Measurements from ENCODE around the gene E2F3.

E2F3 gene

DNA sequence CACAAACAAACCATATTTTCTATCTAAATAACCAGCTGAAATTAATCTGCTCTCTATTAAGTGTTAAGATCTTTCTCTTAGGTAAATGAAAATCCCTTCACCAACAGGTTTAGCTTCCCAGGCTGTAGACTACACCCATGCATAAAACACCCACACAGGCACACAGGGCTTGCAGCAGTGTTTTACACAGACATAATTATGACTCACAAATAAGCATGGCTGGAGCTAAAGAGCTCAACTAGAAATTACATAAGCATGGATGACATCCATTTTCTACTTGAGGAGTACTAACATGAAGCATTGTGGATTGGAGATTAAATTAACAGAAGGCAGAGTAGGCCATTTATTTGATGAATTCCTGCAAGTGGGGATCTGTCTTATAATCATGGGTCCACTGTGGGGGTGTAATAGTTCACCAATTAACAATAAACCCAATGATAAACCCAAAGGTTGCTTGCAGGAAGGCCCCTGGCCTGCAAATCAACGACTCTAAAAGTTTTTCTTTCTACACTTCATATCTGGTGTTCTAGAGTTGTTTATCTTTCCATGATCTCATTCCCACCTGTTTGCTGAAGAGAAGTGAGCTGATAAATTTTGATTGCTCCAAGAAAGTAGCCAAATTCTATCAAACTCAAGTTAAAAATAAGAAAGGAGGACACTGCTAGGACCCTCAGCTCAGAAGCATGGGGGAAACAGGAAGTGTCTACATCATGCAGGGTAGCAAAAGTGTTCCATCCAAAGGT lies 33.8 kb upstream of the E2F3 start:
- no peak overlapping the region for H3K4me3 ChIP-seq (ENCODE audit: insufficient read depth, low read depth, low read length, poor library complexity, severe bottlenecking)
- H3K27me3 ChIP-seq (replicated peaks; ENCODE audit: control insufficient read depth, insufficient read depth, low read length, poor library complexity, severe bottlenecking) = no peaks in the 10 kb centered on the region
- H3K36me3 ChIP-seq (ENCODE audit: control insufficient read depth, insufficient read depth, low read length) = no peaks in the 10 kb centered on the region
- peak overlapping the region; percentile 5 for H3K27ac ChIP-seq (ENCODE audit: insufficient read depth, low read length, poor library complexity, severe bottlenecking)
- H3K9me3 ChIP-seq (ENCODE audit: control insufficient read depth, low read length) = no peaks in the 10 kb centered on the region
- no peak for DNase-seq
- peaks cover 22% of the 10 kb centered on the region for H3K4me1 ChIP-seq (ENCODE audit: control insufficient read depth, insufficient read depth, low read length, poor library complexity, severe bottlenecking)

DNA sequence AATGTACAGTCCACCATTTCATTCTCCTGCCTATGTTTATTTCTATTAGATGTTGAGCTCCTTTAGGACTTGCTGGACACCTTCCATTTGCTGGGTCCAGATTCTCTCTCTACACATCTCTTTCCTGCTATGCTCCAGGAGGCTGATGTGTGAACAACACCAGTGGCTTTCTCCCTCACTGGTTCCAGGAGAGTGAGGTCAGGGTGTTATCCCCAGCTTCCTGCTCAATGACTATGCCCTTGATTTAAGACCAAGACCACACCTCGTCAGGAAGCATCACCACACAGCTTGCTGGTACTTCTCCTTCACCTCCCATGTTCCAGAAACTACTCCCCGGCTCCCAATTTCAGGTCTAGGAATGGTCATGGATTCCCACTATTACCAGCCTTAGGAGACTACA lies 31.3 kb upstream of the E2F3 start:
- Histone ChIP-seq H3K27ac (ENCODE audit: insufficient read depth, low read length, poor library complexity, severe bottlenecking) (no peak overlapping the region), H3K36me3 (ENCODE audit: control insufficient read depth, insufficient read depth, low read length) (no peaks in the 10 kb centered on the region), H3K4me1 (ENCODE audit: control insufficient read depth, insufficient read depth, low read length, poor library complexity, severe bottlenecking) (peaks cover 18% of the 10 kb centered on the region), H3K27me3 (replicated peaks; ENCODE audit: control insufficient read depth, insufficient read depth, low read length, poor library complexity, severe bottlenecking) (no peaks in the 10 kb centered on the region), H3K9me3 (ENCODE audit: control insufficient read depth, low read length) (no peaks in the 10 kb centered on the region), H3K4me3 (ENCODE audit: insufficient read depth, low read depth, low read length, poor library complexity, severe bottlenecking) (no peak overlapping the region)
- no peak for DNase-seq

DNA sequence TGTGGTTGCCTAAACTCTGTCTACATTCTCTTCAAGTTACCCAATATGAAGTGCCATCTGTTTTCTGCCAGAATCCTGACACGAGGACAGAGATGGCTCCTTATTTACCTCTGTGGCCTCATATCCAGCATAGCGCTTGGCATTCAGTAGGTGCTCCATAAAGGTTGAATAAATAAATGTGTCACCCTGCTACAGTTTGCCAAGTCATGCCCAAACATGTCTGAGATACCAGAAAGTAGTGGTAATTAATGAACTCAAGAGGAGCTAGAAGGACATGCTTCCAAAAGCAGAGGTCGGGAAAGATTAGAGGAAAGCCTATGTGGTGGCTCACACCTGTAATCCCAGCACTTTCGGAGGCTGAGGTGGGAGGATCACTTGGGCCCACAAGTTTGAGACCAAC lies 30.9 kb upstream of the E2F3 start:
- Histone ChIP-seq H3K9me3 (ENCODE audit: control insufficient read depth, low read length) (no peaks in the 10 kb centered on the region), H3K4me1 (ENCODE audit: control insufficient read depth, insufficient read depth, low read length, poor library complexity, severe bottlenecking) (peaks cover 14% of the 10 kb centered on the region), H3K4me3 (ENCODE audit: insufficient read depth, low read depth, low read length, poor library complexity, severe bottlenecking) (no peak overlapping the region), H3K36me3 (ENCODE audit: control insufficient read depth, insufficient read depth, low read length) (no peaks in the 10 kb centered on the region), H3K27ac (ENCODE audit: insufficient read depth, low read length, poor library complexity, severe bottlenecking) (no peak overlapping the region), H3K27me3 (replicated peaks; ENCODE audit: control insufficient read depth, insufficient read depth, low read length, poor library complexity, severe bottlenecking) (no peaks in the 10 kb centered on the region)
- DNase-seq = no peak

DNA sequence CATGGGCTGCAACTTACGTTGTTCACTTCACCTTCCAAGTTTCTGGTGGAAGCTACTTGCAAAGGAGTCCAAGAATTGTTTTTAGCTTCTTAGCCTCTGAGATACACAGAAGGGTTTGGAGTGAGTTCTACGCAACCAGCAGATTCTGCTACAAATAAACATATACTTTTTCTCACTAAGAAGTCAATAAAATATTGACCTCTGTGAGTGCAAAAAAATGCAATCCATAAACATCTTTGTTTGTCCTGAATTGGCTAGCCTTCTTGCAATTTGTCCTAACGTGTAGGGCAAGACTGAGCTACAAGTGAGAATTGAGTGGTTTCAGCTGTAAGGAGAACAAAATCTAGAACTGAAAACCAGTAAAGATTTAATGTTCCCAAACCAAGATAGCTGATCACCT lies 26.2 kb upstream of the E2F3 start:
- no peaks in the 10 kb centered on the region for H3K4me1 ChIP-seq (ENCODE audit: control insufficient read depth, insufficient read depth, low read length, poor library complexity, severe bottlenecking)
- no peaks in the 10 kb centered on the region for H3K27me3 ChIP-seq (replicated peaks; ENCODE audit: control insufficient read depth, insufficient read depth, low read length, poor library complexity, severe bottlenecking)
- H3K9me3 ChIP-seq (ENCODE audit: control insufficient read depth, low read length) = no peaks in the 10 kb centered on the region
- H3K27ac ChIP-seq (ENCODE audit: insufficient read depth, low read length, poor library complexity, severe bottlenecking) = no peak overlapping the region
- no peak for DNase-seq
- no peaks in the 10 kb centered on the region for H3K36me3 ChIP-seq (ENCODE audit: control insufficient read depth, insufficient read depth, low read length)
- no peak overlapping the region for H3K4me3 ChIP-seq (ENCODE audit: insufficient read depth, low read depth, low read length, poor library complexity, severe bottlenecking)

DNA sequence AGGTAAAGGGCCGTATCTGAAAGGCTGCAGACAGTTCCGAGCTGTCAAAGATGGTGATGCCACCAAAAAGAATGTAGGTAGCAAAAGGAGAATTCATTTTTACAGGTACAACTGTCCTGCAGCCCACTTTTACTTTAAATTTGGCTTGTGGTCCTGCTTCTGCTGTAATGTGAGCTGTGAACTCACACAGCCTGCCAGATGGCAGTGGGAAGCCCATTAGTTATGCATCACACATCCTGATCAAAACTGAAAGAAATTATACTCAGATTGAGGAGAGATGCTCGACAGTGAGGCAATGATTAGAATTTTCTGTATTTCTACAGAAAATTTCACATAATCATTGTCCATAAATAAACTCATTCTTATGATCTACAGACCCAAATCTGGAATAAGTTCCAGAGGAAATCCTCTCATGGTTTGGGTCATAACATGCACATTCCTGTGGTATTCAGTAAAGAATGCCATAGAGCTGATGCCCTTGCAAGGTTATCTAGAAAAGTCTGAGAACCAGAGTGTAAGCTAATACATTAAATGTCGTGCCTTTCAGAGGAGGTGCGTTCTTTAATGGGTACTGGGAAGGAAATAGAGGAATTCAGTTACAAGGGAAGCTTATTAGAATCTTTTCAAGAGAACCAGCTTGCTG lies 23.9 kb upstream of the E2F3 start:
- Histone ChIP-seq H3K9me3 (ENCODE audit: control insufficient read depth, low read length) (no peaks in the 10 kb centered on the region), H3K4me1 (ENCODE audit: control insufficient read depth, insufficient read depth, low read length, poor library complexity, severe bottlenecking) (no peaks in the 10 kb centered on the region), H3K27ac (ENCODE audit: insufficient read depth, low read length, poor library complexity, severe bottlenecking) (no peak overlapping the region), H3K27me3 (replicated peaks; ENCODE audit: control insufficient read depth, insufficient read depth, low read length, poor library complexity, severe bottlenecking) (no peaks in the 10 kb centered on the region), H3K36me3 (ENCODE audit: control insufficient read depth, insufficient read depth, low read length) (no peaks in the 10 kb centered on the region), H3K4me3 (ENCODE audit: insufficient read depth, low read depth, low read length, poor library complexity, severe bottlenecking) (no peak overlapping the region)
- no peak for DNase-seq

DNA sequence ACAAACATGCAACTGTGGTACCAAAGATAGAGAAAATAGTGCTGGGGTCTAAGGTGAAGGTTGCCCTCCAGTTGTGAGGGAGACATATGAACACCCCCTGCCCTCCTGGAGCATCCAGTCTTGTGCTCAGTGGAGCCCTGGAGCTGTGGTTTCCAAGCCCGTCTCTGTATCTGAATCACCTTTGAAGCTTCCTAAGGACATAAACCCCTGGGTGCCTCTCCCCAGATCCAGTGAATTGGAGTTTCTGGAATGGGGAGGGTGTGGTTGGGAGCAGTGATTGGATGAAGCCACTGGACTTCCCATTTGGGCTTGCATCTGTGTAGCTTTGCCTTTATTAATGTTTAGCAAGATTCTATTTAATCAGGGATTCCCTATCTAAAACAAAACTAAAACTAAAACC lies 22.4 kb upstream of the E2F3 start:
- Histone ChIP-seq H3K27ac (ENCODE audit: insufficient read depth, low read length, poor library complexity, severe bottlenecking) (no peak overlapping the region), H3K4me3 (ENCODE audit: insufficient read depth, low read depth, low read length, poor library complexity, severe bottlenecking) (no peak overlapping the region), H3K36me3 (ENCODE audit: control insufficient read depth, insufficient read depth, low read length) (no peaks in the 10 kb centered on the region), H3K9me3 (ENCODE audit: control insufficient read depth, low read length) (no peaks in the 10 kb centered on the region), H3K27me3 (replicated peaks; ENCODE audit: control insufficient read depth, insufficient read depth, low read length, poor library complexity, severe bottlenecking) (no peaks in the 10 kb centered on the region), H3K4me1 (ENCODE audit: control insufficient read depth, insufficient read depth, low read length, poor library complexity, severe bottlenecking) (no peaks in the 10 kb centered on the region)
- DNase-seq = no peak

DNA sequence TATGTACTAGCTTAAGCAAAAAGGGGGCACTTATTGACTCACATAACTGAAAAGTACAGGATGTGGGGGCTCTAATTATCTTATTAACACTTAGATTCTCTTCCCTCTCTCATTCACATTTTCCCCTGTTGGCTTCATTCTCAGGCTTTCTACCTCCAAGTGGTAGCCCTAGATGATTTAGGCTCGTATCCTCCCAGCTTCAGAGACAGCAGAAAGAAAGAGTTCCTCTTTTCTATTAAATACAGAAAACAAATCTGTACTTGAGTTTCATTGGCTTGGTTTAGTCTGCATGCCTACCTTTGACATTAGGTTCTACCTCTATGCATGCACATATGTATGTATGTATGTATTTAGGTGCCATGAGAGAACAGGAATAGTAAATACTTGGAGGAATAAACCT lies 15.5 kb upstream of the E2F3 start:
- DNase-seq = no peak
- H3K27me3 ChIP-seq (replicated peaks; ENCODE audit: control insufficient read depth, insufficient read depth, low read length, poor library complexity, severe bottlenecking) = no peaks in the 10 kb centered on the region
- H3K27ac ChIP-seq (ENCODE audit: insufficient read depth, low read length, poor library complexity, severe bottlenecking) = no peak overlapping the region
- H3K9me3 ChIP-seq (ENCODE audit: control insufficient read depth, low read length) = no peaks in the 10 kb centered on the region
- no peak overlapping the region for H3K4me3 ChIP-seq (ENCODE audit: insufficient read depth, low read depth, low read length, poor library complexity, severe bottlenecking)
- H3K4me1 ChIP-seq (ENCODE audit: control insufficient read depth, insufficient read depth, low read length, poor library complexity, severe bottlenecking) = no peaks in the 10 kb centered on the region
- no peaks in the 10 kb centered on the region for H3K36me3 ChIP-seq (ENCODE audit: control insufficient read depth, insufficient read depth, low read length)

DNA sequence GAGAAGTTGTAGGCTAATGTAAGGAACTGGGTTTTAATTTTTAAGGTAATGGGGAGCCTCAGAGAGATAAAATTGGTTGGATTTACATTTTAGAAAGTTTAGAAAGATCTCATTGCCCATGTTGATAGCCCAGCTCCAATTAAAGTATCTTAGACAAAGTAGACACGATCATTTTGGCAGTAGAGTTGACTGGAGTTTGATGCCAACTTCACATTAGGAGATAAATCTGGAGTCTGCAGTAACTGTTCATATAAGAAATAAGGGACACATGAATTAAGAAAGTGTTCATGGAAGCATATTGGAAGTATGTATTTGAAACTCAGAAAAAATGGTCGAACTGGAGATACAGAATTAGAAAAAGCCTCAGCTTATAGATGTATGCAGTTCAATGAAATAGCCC lies 12.6 kb upstream of the E2F3 start:
- DNase-seq = no peak
- Histone ChIP-seq H3K4me1 (ENCODE audit: control insufficient read depth, insufficient read depth, low read length, poor library complexity, severe bottlenecking) (no peaks in the 10 kb centered on the region), H3K9me3 (ENCODE audit: control insufficient read depth, low read length) (no peaks in the 10 kb centered on the region), H3K36me3 (ENCODE audit: control insufficient read depth, insufficient read depth, low read length) (no peaks in the 10 kb centered on the region), H3K27me3 (replicated peaks; ENCODE audit: control insufficient read depth, insufficient read depth, low read length, poor library complexity, severe bottlenecking) (no peaks in the 10 kb centered on the region), H3K27ac (ENCODE audit: insufficient read depth, low read length, poor library complexity, severe bottlenecking) (no peak overlapping the region), H3K4me3 (ENCODE audit: insufficient read depth, low read depth, low read length, poor library complexity, severe bottlenecking) (no peak overlapping the region)

DNA sequence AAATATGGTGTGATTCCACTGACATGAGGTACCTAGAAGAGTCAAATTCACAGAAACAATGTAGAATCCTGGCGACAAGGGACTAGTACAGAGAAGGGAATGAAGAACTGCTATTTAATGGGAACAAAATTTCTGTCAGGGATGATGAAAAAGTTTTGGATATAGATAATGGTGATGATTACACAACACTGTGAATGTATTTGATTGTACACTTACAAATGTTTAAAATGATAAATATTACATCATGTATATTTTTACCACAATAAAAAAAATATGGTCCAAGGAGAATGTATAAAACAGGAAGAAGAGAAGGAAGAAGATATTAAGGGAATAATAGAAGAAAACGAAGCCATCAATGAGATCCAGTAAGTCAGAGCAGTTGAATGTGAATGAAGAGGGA lies 8.4 kb upstream of the E2F3 start:
- H3K4me3 ChIP-seq (ENCODE audit: insufficient read depth, low read depth, low read length, poor library complexity, severe bottlenecking) = no peak overlapping the region
- no peak for DNase-seq
- no peaks in the 10 kb centered on the region for H3K27me3 ChIP-seq (replicated peaks; ENCODE audit: control insufficient read depth, insufficient read depth, low read length, poor library complexity, severe bottlenecking)
- H3K27ac ChIP-seq (ENCODE audit: insufficient read depth, low read length, poor library complexity, severe bottlenecking) = no peak overlapping the region
- H3K36me3 ChIP-seq (ENCODE audit: control insufficient read depth, insufficient read depth, low read length) = no peaks in the 10 kb centered on the region
- no peaks in the 10 kb centered on the region for H3K4me1 ChIP-seq (ENCODE audit: control insufficient read depth, insufficient read depth, low read length, poor library complexity, severe bottlenecking)
- no peaks in the 10 kb centered on the region for H3K9me3 ChIP-seq (ENCODE audit: control insufficient read depth, low read length)

DNA sequence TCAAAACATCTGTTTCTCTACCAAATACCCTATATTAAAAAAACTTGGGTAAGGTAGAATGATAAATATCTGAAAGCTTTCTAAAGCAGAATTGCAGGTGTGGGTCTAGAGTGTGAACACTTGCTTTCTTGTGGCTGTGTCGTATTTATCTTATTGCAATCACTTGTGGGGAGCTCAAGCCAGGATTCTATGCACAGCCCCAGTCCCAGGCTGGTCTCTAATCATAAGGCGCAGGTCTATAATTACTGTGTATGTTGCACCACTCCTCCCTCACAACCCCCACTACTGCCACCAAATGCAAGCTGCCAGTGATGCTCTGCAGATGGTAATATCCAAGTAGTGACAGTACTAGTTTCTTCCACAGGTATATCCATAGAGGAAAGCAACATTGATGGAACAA lies 2.2 kb upstream of the E2F3 start:
- Histone ChIP-seq H3K27me3 (replicated peaks; ENCODE audit: control insufficient read depth, insufficient read depth, low read length, poor library complexity, severe bottlenecking) (no peaks in the 10 kb centered on the region), H3K36me3 (ENCODE audit: control insufficient read depth, insufficient read depth, low read length) (no peaks in the 10 kb centered on the region)
- DNase-seq = no peak

More for the DNA sequence above, 2.2 kb upstream of the E2F3 start:
- H3K9me3 ChIP-seq (ENCODE audit: control insufficient read depth, low read length) = no peaks in the 10 kb centered on the region
- H3K4me1 ChIP-seq (ENCODE audit: control insufficient read depth, insufficient read depth, low read length, poor library complexity, severe bottlenecking) = peaks cover 8% of the 10 kb centered on the region
- H3K4me3 ChIP-seq (ENCODE audit: insufficient read depth, low read depth, low read length, poor library complexity, severe bottlenecking) = no peak overlapping the region
- no peak overlapping the region for H3K27ac ChIP-seq (ENCODE audit: insufficient read depth, low read length, poor library complexity, severe bottlenecking)
